Measurements from ENCODE around the gene P3H1. TPM values are rescaled to one million over a fixed set of nuclear protein-coding genes. Genes with fewer than 3 reads are reported as not detected.

Gene P3H1
- total and polyA plus RNA-seq, 2 of the 13 experiments (the other 11 are each of a cell fraction or from before 2014, with no cell fraction given) = 64.6 to 120 TPM

DNA sequence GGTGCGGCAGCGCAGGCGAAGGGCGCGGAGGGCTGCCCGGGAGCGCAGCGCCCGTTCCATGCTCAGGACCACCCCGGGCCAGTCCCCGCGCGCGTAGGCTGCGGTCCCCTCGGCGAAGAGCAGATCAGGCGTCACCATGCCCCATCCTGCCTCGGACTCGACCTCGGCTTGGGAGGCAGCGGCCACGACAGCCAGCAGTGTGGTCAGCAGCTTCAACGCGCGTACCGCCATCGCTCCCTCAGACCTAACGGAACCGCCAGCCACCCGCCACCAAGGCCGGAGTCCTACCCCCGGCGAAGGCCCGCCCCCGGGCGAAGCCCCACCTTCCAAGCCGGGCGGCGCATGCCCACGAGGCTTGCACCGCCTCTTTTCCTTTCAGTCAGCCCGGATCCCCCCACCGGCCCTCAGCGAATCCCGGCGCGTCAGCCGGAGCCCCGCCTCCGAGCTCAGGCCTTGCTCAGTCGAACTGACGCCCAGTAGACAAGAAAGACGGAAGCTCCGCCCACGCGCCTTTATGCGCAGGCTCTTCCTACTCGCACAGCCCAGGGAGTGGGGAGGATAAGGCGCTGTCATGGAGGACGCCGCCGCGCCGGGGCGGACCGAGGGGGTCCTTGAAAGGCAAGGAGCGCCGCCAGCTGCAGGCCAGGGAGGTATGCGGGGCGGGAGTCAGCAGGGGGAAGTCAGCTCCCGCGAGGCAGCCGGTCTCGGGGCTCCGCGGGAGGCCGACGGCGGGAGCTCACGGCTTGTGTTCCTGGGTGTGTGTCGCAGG, at the start of gene P3H1, which contains the start of gene C1orf50 (continued):
- TF ChIP-seq, protein P1, sequence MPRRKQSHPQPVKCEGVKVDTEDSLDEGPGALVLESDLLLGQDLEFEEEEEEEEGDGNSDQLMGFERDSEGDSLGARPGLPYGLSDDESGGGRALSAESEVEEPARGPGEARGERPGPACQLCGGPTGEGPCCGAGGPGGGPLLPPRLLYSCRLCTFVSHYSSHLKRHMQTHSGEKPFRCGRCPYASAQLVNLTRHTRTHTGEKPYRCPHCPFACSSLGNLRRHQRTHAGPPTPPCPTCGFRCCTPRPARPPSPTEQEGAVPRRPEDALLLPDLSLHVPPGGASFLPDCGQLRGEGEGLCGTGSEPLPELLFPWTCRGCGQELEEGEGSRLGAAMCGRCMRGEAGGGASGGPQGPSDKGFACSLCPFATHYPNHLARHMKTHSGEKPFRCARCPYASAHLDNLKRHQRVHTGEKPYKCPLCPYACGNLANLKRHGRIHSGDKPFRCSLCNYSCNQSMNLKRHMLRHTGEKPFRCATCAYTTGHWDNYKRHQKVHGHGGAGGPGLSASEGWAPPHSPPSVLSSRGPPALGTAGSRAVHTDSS (CRISPR knock-in tag; conservative IDR thresholded peaks at IDR 0.05) = no peak
- TF ChIP-seq ATAD3A (CRISPR knock-in tag; IDR thresholded peaks at IDR 0.05) = no peak
- no peak for TF ChIP-seq ZNF337 (CRISPR knock-in tag; IDR thresholded peaks at IDR 0.05; ENCODE audit: borderline replicate concordance, low read depth)
- peak; percentile 91 for TF ChIP-seq PHF8 (CRISPR knock-in tag; IDR thresholded peaks at IDR 0.05)
- TF ChIP-seq CEBPB (IDR thresholded peaks at IDR 0.05; ENCODE audit: borderline replicate concordance, low read depth, low read length) = no peak
- TF ChIP-seq HIC2 (CRISPR knock-in tag; IDR thresholded peaks at IDR 0.05; ENCODE audit: low read depth) = no peak
- TF ChIP-seq NCOA2 (CRISPR knock-in tag; IDR thresholded peaks at IDR 0.05) = no peak
- TF ChIP-seq, protein P2, sequence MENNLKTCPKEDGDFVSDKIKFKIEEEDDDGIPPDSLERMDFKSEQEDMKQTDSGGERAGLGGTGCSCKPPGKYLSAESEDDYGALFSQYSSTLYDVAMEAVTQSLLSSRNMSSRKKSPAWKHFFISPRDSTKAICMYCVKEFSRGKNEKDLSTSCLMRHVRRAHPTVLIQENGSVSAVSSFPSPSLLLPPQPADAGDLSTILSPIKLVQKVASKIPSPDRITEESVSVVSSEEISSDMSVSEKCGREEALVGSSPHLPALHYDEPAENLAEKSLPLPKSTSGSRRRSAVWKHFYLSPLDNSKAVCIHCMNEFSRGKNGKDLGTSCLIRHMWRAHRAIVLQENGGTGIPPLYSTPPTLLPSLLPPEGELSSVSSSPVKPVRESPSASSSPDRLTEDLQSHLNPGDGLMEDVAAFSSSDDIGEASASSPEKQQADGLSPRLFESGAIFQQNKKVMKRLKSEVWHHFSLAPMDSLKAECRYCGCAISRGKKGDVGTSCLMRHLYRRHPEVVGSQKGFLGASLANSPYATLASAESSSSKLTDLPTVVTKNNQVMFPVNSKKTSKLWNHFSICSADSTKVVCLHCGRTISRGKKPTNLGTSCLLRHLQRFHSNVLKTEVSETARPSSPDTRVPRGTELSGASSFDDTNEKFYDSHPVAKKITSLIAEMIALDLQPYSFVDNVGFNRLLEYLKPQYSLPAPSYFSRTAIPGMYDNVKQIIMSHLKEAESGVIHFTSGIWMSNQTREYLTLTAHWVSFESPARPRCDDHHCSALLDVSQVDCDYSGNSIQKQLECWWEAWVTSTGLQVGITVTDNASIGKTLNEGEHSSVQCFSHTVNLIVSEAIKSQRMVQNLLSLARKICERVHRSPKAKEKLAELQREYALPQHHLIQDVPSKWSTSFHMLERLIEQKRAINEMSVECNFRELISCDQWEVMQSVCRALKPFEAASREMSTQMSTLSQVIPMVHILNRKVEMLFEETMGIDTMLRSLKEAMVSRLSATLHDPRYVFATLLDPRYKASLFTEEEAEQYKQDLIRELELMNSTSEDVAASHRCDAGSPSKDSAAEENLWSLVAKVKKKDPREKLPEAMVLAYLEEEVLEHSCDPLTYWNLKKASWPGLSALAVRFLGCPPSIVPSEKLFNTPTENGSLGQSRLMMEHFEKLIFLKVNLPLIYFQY (CRISPR knock-in tag; IDR thresholded peaks at IDR 0.05; ENCODE audit: borderline replicate concordance) = no peak
- TF ChIP-seq, protein P3, sequence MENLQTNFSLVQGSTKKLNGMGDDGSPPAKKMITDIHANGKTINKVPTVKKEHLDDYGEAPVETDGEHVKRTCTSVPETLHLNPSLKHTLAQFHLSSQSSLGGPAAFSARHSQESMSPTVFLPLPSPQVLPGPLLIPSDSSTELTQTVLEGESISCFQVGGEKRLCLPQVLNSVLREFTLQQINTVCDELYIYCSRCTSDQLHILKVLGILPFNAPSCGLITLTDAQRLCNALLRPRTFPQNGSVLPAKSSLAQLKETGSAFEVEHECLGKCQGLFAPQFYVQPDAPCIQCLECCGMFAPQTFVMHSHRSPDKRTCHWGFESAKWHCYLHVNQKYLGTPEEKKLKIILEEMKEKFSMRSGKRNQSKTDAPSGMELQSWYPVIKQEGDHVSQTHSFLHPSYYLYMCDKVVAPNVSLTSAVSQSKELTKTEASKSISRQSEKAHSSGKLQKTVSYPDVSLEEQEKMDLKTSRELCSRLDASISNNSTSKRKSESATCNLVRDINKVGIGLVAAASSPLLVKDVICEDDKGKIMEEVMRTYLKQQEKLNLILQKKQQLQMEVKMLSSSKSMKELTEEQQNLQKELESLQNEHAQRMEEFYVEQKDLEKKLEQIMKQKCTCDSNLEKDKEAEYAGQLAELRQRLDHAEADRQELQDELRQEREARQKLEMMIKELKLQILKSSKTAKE (CRISPR knock-in tag; IDR thresholded peaks at IDR 0.05; ENCODE audit: borderline replicate concordance) = no peak
- no peak; the same call in 1 of the 2 replicates for TF ChIP-seq ZNF776 (CRISPR knock-in tag; IDR thresholded peaks at IDR 0.05)
- peak; percentile 75 for TF ChIP-seq ZSCAN9 (CRISPR knock-in tag; IDR thresholded peaks at IDR 0.05; ENCODE audit: borderline replicate concordance)
- no peak for TF ChIP-seq SOX6 (IDR thresholded peaks at IDR 0.05)
- peak; percentile 37; the same call in 1 of the 2 replicates for TF ChIP-seq SOX6 (CRISPR knock-in tag; IDR thresholded peaks at IDR 0.05)
- TF ChIP-seq ZNF83 (CRISPR knock-in tag; IDR thresholded peaks at IDR 0.05; ENCODE audit: borderline replicate concordance) = no peak
- TF ChIP-seq HOXD1 (CRISPR knock-in tag; IDR thresholded peaks at IDR 0.05) = peak; percentile 70; the same call in 1 of the 2 replicates
- TF ChIP-seq ISX (CRISPR knock-in tag; conservative IDR thresholded peaks at IDR 0.05) = no peak
- TF ChIP-seq ZNF530 (CRISPR knock-in tag; IDR thresholded peaks at IDR 0.05; ENCODE audit: low read depth) = no peak
- peak; percentile 76; the same call in 1 of the 2 replicates for TF ChIP-seq MXD1 (CRISPR knock-in tag; IDR thresholded peaks at IDR 0.05)
- TF ChIP-seq ZNF317 (CRISPR knock-in tag; IDR thresholded peaks at IDR 0.05) = no peak
- 0 out of 2 replicates have a peak, but pooled peaks have one; percentile 89 for TF ChIP-seq ZNF572 (CRISPR knock-in tag; IDR thresholded peaks at IDR 0.05)

All from HepG2 (cell line).